ENCODE measurements around the gene PRR33.

GRCh38 chr11:1852271-1852876 is 39.3 kb downstream of the PRR33 start:
- TF ChIP-seq CTCF (IDR thresholded peaks at IDR 0.05) (no peak), POLR2A (IDR thresholded peaks at IDR 0.05) (no peak), POLR2AphosphoS5 (IDR thresholded peaks at IDR 0.05) (no peak)

Measured in prostate gland (tissue), 2 donors.